BJ (cell line): ENCODE measurements around the gene MSL1. TPM values are rescaled to one million over a fixed set of nuclear protein-coding genes. Genes with fewer than 3 reads are reported as not detected.

Experiments
- CTCF ChIA-PET: fragments of 350-600 bp; formaldehyde crosslinking; extraction: SDS; loops from one replicate; lab custom pipeline; 2021; ENCODE audit warnings: antibody characterized with exemption, inconsistent platforms; lab: Yijun Ruan, JAX
- POLR2A ChIA-PET: fragments of 300-600 bp; sonication (Branson Sonifier 250); formaldehyde crosslinking; extraction: SDS; loops from one replicate; lab custom pipeline; 2021; ENCODE audit warnings: antibody characterized with exemption; lab: Charles Lee
- DNase-seq: peaks from one replicate; pipeline ENCODE4 v3.0.0-alpha.2; 2011; ENCODE audit warnings: low read depth
- H3K27me3 ChIP-seq: 2 replicates; pipeline ENCODE4 v1.6.0; 2011; ENCODE audit warnings: low read length; ENCODE audit not compliant: control insufficient read depth, insufficient read depth
- H3K36me3 ChIP-seq: 2 replicates; pipeline ENCODE4 v1.5.1; 2011; ENCODE audit warnings: low read length; ENCODE audit not compliant: control insufficient read depth, insufficient read depth
- H3K4me3 ChIP-seq: 2 replicates; pipeline ENCODE4 v1.5.1; 2011; ENCODE audit warnings: low read depth, mild to moderate bottlenecking, control low read depth, low read length
- polyA plus RNA-seq: library from polyadenylated mRNA; depleted of rRNA; stranded (reverse); fragments of >200 nt; gene quantifications from 2 replicates; pipeline ENCODE4 v1.2.3, GENCODE V29; 2011
- TF ChIP-seq, protein P1 (sequence below): IDR thresholded peaks from 2 replicates; pipeline ENCODE4 v1.5.1; 2011; ENCODE audit warnings: low read depth, mild to moderate bottlenecking, control low read depth, inconsistent platforms, low read length, moderate library complexity; ENCODE audit not compliant: insufficient read depth

Gene MSL1
- polyA plus RNA-seq, 1 experiment = 36.7 TPM

DNA sequence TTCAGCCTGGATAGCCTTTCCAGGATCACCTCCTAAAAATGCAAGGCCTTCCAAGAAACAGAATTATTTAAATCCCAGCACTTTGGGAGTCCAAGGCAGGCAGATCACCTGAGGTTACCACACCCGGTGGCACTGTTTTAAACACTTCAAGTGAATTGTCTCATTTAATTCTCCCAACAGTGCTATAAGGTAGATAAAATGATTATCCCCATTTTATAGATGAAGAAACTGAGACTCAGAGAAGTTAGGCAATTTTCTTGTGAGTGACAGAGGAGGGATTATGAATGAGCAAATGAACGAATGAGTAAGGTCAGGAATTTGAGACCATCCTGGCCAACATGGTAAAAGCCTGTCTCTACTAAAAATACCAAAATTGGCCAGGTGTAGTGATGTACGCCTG, 42.2 kb upstream of the MSL1 start:
- CTCF ChIA-PET = interaction anchor here (1.0 to 1.6 kb wide), 2 partner anchors 19 to 52 kb away, joined by 3 read pairs; no protein-coding TSS in a partner anchor
- TF ChIP-seq, protein P1, sequence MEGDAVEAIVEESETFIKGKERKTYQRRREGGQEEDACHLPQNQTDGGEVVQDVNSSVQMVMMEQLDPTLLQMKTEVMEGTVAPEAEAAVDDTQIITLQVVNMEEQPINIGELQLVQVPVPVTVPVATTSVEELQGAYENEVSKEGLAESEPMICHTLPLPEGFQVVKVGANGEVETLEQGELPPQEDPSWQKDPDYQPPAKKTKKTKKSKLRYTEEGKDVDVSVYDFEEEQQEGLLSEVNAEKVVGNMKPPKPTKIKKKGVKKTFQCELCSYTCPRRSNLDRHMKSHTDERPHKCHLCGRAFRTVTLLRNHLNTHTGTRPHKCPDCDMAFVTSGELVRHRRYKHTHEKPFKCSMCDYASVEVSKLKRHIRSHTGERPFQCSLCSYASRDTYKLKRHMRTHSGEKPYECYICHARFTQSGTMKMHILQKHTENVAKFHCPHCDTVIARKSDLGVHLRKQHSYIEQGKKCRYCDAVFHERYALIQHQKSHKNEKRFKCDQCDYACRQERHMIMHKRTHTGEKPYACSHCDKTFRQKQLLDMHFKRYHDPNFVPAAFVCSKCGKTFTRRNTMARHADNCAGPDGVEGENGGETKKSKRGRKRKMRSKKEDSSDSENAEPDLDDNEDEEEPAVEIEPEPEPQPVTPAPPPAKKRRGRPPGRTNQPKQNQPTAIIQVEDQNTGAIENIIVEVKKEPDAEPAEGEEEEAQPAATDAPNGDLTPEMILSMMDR = no peak
- DNase-seq = no peak
- Histone ChIP-seq H3K27me3 (no peaks in the 10 kb centered on the region), H3K4me3 (no peak overlapping the region), H3K36me3 (peaks cover 23% of the 10 kb centered on the region)
- POLR2A ChIA-PET = no interaction called here

DNA sequence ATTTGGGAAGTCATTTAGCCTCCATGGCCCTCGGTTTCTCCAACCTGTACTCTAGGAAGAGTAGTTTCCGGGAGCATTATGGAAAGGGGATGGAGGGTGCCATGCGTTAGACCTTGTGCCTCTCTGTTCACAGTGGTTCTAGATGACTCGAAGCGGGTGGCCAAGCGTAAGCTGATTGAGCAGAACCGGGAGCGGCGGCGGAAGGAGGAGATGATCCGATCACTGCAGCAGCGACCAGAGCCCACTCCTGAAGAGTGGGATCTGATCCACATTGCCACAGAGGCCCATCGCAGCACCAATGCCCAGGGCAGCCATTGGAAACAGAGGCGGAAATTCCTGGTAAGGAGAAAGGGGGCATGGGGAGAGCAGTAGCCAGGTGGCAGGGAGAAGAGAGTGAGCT, 37.3 kb upstream of the MSL1 start:
- Histone ChIP-seq H3K36me3 (peaks cover 39% of the 10 kb centered on the region), H3K27me3 (no peaks in the 10 kb centered on the region), H3K4me3 (no peak overlapping the region)
- DNase-seq = no peak
- TF ChIP-seq, protein P1 = no peak
- CTCF ChIA-PET = interaction anchor here (0.7 to 3.7 kb wide), 6 partner anchors 9 to 57 kb away, joined by 3 to 48 read pairs (median 8); no protein-coding TSS in a partner anchor
- POLR2A ChIA-PET = no interaction called here

DNA sequence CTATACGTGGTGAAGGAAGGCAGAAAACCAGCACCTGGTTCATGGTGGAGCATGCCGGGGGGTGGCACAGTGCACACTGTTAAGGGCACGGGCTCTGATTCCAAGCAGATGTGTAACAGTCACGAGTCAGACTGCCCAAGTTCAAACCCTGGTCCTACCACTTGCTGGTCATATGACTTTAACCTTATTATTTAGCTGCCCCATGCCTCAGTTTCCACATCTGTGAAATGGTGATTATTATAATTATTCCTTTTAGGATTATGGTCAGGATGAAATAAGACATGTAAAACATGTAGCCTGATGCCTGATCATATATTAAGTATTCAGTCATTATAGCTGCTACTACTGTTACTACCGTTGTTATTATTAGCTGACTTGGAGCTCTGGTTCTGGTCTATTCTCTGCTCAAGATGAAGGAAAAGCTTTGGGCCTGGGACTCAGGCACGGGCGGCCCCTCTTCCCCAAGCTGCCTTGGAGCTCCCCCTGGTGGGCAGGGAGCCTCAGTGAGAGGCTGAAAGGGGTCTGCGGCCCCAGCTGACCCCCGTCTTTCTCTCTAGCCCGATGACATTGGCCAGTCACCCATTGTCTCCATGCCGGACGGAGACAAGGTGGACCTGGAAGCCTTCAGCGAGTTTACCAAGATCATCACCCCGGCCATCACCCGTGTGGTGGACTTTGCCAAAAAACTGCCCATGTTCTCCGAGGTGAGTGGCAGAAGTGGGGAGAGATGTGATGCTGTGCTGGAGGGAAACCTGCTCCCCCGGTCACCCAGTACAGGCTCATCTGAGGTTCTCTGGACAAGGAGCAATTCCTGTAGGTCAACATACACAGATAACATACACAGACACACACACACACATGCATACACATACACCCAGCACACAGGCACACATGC, 35.4 kb upstream of the MSL1 start:
- no peak for DNase-seq
- H3K36me3 ChIP-seq = peaks cover 43% of the 10 kb centered on the region
- TF ChIP-seq, protein P1 = peak; percentile 82
- no peak overlapping the region for H3K4me3 ChIP-seq
- ChIA-PET POLR2A (interaction anchor here (0.9 kb wide), 1 partner anchor 12 kb away, joined by 3 read pairs; no protein-coding TSS in a partner anchor), CTCF (interaction anchor here (0.6 to 3.7 kb wide), 35 partner anchors 10 to 756 kb away, joined by 3 to 48 read pairs (median 4); partner anchors contain the start of genes CSF3, MED24 and THRA)
- no peaks in the 10 kb centered on the region for H3K27me3 ChIP-seq

DNA sequence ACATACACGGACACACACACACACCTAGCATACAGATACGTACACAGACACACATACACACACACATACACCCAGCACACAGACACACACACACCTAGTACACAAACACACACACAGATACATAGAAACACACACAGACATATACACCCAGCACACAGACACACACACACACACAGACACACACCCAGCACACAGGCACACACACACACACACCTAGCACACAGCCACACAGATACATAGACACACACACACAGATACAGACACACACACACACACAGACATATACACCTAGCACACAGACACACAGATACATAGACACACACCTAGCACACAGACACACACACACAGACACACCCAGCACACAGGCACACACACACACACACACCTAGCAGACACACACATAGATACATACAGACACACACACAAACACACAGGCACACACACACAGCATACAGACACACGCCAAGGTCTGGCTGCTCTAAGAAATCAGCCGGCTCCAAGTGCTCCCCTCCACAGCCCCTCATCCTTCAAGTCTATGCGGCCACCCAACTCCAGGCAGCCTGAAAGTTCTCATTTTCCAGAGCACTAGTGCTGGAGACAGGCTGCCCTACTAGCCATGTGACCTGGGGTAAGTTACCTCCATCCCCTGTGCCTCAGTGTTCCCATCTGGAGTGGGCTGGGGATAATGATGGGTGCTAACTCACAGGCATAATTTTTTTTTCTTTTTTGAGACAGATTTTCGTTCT, 34.5 kb upstream of the MSL1 start:
- TF ChIP-seq, protein P1 = no peak
- POLR2A ChIA-PET = interaction anchor here (0.9 kb wide), 1 partner anchor 11 kb away, joined by 3 read pairs; no protein-coding TSS in a partner anchor
- no peak overlapping the region for H3K4me3 ChIP-seq
- peaks cover 45% of the 10 kb centered on the region for H3K36me3 ChIP-seq
- no peak for DNase-seq
- no peaks in the 10 kb centered on the region for H3K27me3 ChIP-seq
- CTCF ChIA-PET = interaction anchor here (0.9 to 3.7 kb wide), 23 partner anchors 9 to 129 kb away, joined by 3 to 48 read pairs (median 7); partner anchors contain the start of genes MED24 and THRA
